Measurements from ENCODE around the gene ZNF148. TPM values are rescaled to one million over a fixed set of nuclear protein-coding genes. Genes with fewer than 3 reads are reported as not detected.

The ZNF148 gene
- total RNA-seq, 1 experiment from 2014 or later = 47.8 TPM

- no peaks in the 10 kb centered on the region for H3K4me1 ChIP-seq (ENCODE audit: insufficient read depth, low read length, poor library complexity, severe bottlenecking)
- no TSS peak for BruUV-seq (replicated peaks)
Measured at GRCh38 chr3:125300416-125300815, 74.7 kb downstream of the ZNF148 start.

GRCh38 chr3:125294411-125294810, 80.7 kb downstream of the ZNF148 start:
- no peak for DNase-seq (ENCODE audit: low spot score)
- POLR2A ChIA-PET (ENCODE audit: low non-redundant PET) = no interaction called here
- CTCF ChIA-PET = no interaction called here
- no peaks in the 10 kb centered on the region for H3K9me3 ChIP-seq (ENCODE audit: low read depth, low read length, poor library complexity, severe bottlenecking)
- intact Hi-C loops (cut with micrococcal nuclease; ENCODE audit: unreplicated experiment) = no loop called here
- no peaks in the 10 kb centered on the region for H3K4me1 ChIP-seq (ENCODE audit: insufficient read depth, low read length, poor library complexity, severe bottlenecking)
- BruUV-seq (replicated peaks) = no TSS peak
- no peak overlapping the region for H3K27ac ChIP-seq (ENCODE audit: low read depth, low read length, poor library complexity, severe bottlenecking)
- H3K27me3 ChIP-seq (replicated peaks; ENCODE audit: insufficient read depth, low read depth, low read length, poor library complexity) = no peaks in the 10 kb centered on the region
- TF ChIP-seq, protein P1, sequence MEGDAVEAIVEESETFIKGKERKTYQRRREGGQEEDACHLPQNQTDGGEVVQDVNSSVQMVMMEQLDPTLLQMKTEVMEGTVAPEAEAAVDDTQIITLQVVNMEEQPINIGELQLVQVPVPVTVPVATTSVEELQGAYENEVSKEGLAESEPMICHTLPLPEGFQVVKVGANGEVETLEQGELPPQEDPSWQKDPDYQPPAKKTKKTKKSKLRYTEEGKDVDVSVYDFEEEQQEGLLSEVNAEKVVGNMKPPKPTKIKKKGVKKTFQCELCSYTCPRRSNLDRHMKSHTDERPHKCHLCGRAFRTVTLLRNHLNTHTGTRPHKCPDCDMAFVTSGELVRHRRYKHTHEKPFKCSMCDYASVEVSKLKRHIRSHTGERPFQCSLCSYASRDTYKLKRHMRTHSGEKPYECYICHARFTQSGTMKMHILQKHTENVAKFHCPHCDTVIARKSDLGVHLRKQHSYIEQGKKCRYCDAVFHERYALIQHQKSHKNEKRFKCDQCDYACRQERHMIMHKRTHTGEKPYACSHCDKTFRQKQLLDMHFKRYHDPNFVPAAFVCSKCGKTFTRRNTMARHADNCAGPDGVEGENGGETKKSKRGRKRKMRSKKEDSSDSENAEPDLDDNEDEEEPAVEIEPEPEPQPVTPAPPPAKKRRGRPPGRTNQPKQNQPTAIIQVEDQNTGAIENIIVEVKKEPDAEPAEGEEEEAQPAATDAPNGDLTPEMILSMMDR (conservative IDR thresholded peaks at IDR 0.05; ENCODE audit: low read depth, low read length) = no peak
- H3K36me3 ChIP-seq (ENCODE audit: insufficient read depth, low read length, poor library complexity, severe bottlenecking) = no peaks in the 10 kb centered on the region
- H3K4me3 ChIP-seq (ENCODE audit: low read depth, low read length, poor library complexity, severe bottlenecking) = no peak overlapping the region

More at GRCh38 chr3:125300416-125300815, 74.7 kb downstream of the ZNF148 start:
- POLR2A ChIA-PET (ENCODE audit: low non-redundant PET) = no interaction called here
- intact Hi-C loops (cut with micrococcal nuclease; ENCODE audit: unreplicated experiment) = no loop called here
- CTCF ChIA-PET = no interaction called here
- Histone ChIP-seq H3K4me3 (ENCODE audit: low read depth, low read length, poor library complexity, severe bottlenecking) (no peak overlapping the region), H3K9me3 (ENCODE audit: low read depth, low read length, poor library complexity, severe bottlenecking) (no peaks in the 10 kb centered on the region), H3K27ac (ENCODE audit: low read depth, low read length, poor library complexity, severe bottlenecking) (peak overlapping the region; percentile 7), H3K27me3 (replicated peaks; ENCODE audit: insufficient read depth, low read depth, low read length, poor library complexity) (no peaks in the 10 kb centered on the region), H3K36me3 (ENCODE audit: insufficient read depth, low read length, poor library complexity, severe bottlenecking) (no peaks in the 10 kb centered on the region)
- TF ChIP-seq, protein P1 (conservative IDR thresholded peaks at IDR 0.05; ENCODE audit: low read depth, low read length) = no peak
- TF ChIP-seq EZH2 (IDR thresholded peaks at IDR 0.05; ENCODE audit: borderline replicate concordance, low read depth, low read length, poor library complexity, severe bottlenecking) = no peak
- DNase-seq (ENCODE audit: low spot score) = no peak

GRCh38 chr3:125292015-125292414, 83.1 kb downstream of the ZNF148 start:
- TF ChIP-seq, protein P1 (conservative IDR thresholded peaks at IDR 0.05; ENCODE audit: low read depth, low read length) = no peak
- TF ChIP-seq EZH2 (IDR thresholded peaks at IDR 0.05; ENCODE audit: borderline replicate concordance, low read depth, low read length, poor library complexity, severe bottlenecking) = no peak
- Histone ChIP-seq H3K9me3 (ENCODE audit: low read depth, low read length, poor library complexity, severe bottlenecking) (no peaks in the 10 kb centered on the region), H3K27ac (ENCODE audit: low read depth, low read length, poor library complexity, severe bottlenecking) (no peak overlapping the region), H3K27me3 (replicated peaks; ENCODE audit: insufficient read depth, low read depth, low read length, poor library complexity) (no peaks in the 10 kb centered on the region), H3K4me3 (ENCODE audit: low read depth, low read length, poor library complexity, severe bottlenecking) (no peak overlapping the region), H3K4me1 (ENCODE audit: insufficient read depth, low read length, poor library complexity, severe bottlenecking) (no peaks in the 10 kb centered on the region), H3K36me3 (ENCODE audit: insufficient read depth, low read length, poor library complexity, severe bottlenecking) (peaks cover 4% of the 10 kb centered on the region)
- no peak for DNase-seq (ENCODE audit: low spot score)
- POLR2A ChIA-PET (ENCODE audit: low non-redundant PET) = no interaction called here
- intact Hi-C loops (cut with micrococcal nuclease; ENCODE audit: unreplicated experiment) = no loop called here
- no TSS peak for BruUV-seq (replicated peaks)
- CTCF ChIA-PET = no interaction called here
